ENCODE results near the gene ZNF780A. TPM values are rescaled to one million over a fixed set of nuclear protein-coding genes. Genes with fewer than 3 reads are reported as not detected.

The ZNF780A gene
- total and polyA plus RNA-seq, 2 experiments from 2014 or later: 3.9 to 7.2 TPM

DNA sequence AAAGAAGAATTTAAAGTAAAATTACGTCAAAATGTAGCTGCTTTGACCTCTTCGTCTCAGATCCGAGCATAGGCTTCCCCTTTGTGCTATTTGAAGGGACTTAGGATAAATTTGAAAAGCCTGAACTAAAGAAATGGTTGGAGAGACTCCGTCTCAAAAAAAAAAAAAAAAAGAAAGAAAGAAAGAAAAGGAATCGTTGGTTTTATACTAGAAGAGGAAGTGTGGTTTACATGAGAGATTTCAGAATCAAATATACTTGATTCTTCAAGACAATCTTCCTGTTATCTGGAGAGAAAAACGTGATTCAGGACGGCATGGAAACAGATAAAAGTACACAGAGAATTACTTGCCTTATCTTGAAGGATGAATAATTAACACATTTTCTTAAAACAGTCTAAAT is 34.2 kb downstream of the ZNF780A start:
- Histone ChIP-seq H3K27ac (peak overlapping the region; percentile 54; the same call in 1 of the 2 replicates), H3K79me2 (ENCODE audit: insufficient read depth) (peaks cover 50% of the 10 kb centered on the region), H3F3A (ENCODE audit: insufficient read depth) (no peaks in the 10 kb centered on the region), H3K27me3 (replicated peaks; ENCODE audit: insufficient read depth) (no peaks in the 10 kb centered on the region), H3K4me1 (ENCODE audit: insufficient read depth) (peaks cover 14% of the 10 kb centered on the region), H3K4me2 (ENCODE audit: unreplicated experiment) (peak overlapping the region; percentile 88), H2AFZ (peak overlapping the region; percentile 99), H3K9ac (peak overlapping the region; percentile 80), H3K4me3 (peak overlapping the region; percentile 99), H3K9me2 (ENCODE audit: insufficient read depth) (no peaks in the 10 kb centered on the region; the same call in 1 of the 2 replicates), H3K9me3 (ENCODE audit: low read depth) (no peaks in the 10 kb centered on the region), H3K36me3 (ENCODE audit: low read depth) (no peaks in the 10 kb centered on the region), H4K20me1 (ENCODE audit: insufficient read depth) (no peaks in the 10 kb centered on the region)
- TF ChIP-seq EZH2phosphoT487 (IDR thresholded peaks at IDR 0.05; ENCODE audit: insufficient read depth, low read depth) (no peak), EZH2 (IDR thresholded peaks at IDR 0.05; ENCODE audit: insufficient read depth, poor library complexity, severe bottlenecking) (no peak)
- no peak for DNase-seq
- WGBS, 2 experiments (ENCODE audit: low coverage in 1 of 2, low lambda C conversion rate in 2 of 2, missing lambda C conversion rate in 2 of 2): 8 to 11% methylated on average over 7 of the region's 7 CpGs
- in situ Hi-C loops (cut with MboI): no loop called here

DNA sequence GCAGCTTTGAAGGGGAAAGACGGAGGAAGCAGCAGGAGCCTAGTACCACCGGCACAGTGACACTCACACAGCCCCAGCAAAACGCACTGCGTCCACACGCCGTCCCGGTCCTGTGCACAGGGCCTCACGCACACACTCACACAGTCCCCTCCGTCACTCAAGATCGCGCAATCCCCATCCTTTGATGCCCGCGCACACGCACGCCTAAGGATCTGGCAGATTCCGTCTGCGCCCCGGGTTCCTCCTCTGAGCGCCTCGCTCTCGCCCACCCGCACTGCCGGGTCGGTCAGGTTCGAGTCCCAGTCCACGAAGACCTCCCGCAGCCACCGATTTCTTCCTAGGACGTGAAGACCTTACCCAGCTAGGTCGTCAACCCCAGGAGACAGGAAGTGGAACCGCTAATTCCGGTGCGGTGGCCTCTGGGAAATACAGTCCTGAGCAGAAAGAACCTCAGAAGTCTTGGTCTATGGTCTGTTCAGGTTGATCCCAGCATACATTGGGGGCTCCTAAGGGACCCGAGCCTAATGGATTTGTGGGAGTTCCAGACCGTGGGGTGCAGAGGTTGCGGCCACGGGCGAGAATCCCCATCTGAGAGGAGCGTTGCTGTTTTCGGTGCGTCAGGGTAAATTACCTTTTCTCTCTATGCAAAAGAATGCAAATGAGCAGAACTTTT is 34.8 kb downstream of the ZNF780A start, which contains the start of gene ZNF780B:
Gene ZNF780B, minus strand, starts transcription at position 400 of the 673 bp plus-strand sequence. CDS start 5,899 bp downstream, outside the sequence.
- in situ Hi-C loops (cut with MboI): no loop called here
- TF ChIP-seq EZH2 (IDR thresholded peaks at IDR 0.05; ENCODE audit: insufficient read depth, poor library complexity, severe bottlenecking): no peak
- no peak for TF ChIP-seq EZH2phosphoT487 (IDR thresholded peaks at IDR 0.05; ENCODE audit: insufficient read depth, low read depth)
- Histone ChIP-seq H3K27me3 (replicated peaks; ENCODE audit: insufficient read depth) (no peaks in the 10 kb centered on the region), H3K9ac (peak within 1 kb of the TSS; percentile 80), H3K9me2 (ENCODE audit: insufficient read depth) (no peaks in the 10 kb centered on the region; the same call in 1 of the 2 replicates), H3K36me3 (ENCODE audit: low read depth) (no peaks in the 10 kb centered on the region), H3K9me3 (ENCODE audit: low read depth) (no peaks in the 10 kb centered on the region), H3K4me1 (ENCODE audit: insufficient read depth) (peaks cover 14% of the 10 kb centered on the region), H3K27ac (peak within 1 kb of the TSS; percentile 54), H3K4me2 (ENCODE audit: unreplicated experiment) (peak within 1 kb of the TSS; percentile 88), H3K79me2 (ENCODE audit: insufficient read depth) (peaks cover 56% of the 10 kb centered on the region), H3K4me3 (peak within 1 kb of the TSS; percentile 99), H2AFZ (peak within 1 kb of the TSS; percentile 99), H4K20me1 (ENCODE audit: insufficient read depth) (no peaks in the 10 kb centered on the region), H3F3A (ENCODE audit: insufficient read depth) (no peaks in the 10 kb centered on the region)
- whole genome bisulfite sequencing, 2 experiments (ENCODE audit: low coverage in 1 of 2, low lambda C conversion rate in 2 of 2, missing lambda C conversion rate in 2 of 2): 0 to 1% methylated on average over 39 to 40 of the region's 41 CpGs
- peak; percentile 73 for DNase-seq

DNA sequence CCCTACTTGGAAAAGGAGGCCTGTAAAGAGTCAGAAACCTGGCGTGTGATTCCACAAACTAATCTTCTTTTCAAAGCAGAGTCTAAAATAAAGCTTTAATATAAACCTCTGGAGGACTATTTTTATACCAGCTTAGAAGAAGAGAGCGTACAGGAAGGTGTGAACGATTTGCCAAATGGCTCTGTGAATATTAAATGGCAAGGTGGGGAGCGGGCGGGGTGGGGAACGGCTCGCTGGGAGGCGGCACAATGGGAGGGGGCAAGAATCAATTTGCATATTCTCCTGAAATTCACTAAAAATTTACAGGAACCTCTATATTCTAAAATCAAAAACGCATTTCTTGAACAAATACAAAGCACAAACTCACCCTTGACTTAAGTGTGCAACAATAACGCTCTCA is 35.7 kb downstream of the ZNF780A start:
- peak overlapping the region; percentile 80 for H3K9ac ChIP-seq
- peaks cover 65% of the 10 kb centered on the region for H3K79me2 ChIP-seq (ENCODE audit: insufficient read depth)

DNA sequence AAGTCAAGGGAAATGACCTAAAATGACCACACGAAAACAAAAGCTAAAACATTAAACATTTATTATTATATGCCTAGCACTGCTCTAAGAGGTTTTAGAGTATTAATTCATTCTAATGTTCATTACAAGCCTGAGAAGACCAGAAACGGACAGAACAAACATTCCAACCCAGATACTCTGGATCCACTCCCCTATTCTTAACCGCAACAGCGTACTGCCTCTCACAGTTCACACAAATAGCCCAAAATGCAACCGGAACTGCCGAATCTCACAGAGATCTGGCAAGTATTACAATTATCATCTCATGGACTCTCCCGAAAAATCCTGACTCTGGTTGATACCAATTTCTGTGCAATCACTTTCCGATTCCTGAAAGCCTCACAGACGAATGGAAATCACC is 36.1 kb downstream of the ZNF780A start:
- Histone ChIP-seq H3K9me2 (ENCODE audit: insufficient read depth) (no peaks in the 10 kb centered on the region; the same call in 1 of the 2 replicates), H2AFZ (no peak overlapping the region), H4K20me1 (ENCODE audit: insufficient read depth) (no peaks in the 10 kb centered on the region), H3K79me2 (ENCODE audit: insufficient read depth) (peaks cover 69% of the 10 kb centered on the region), H3F3A (ENCODE audit: insufficient read depth) (no peaks in the 10 kb centered on the region), H3K4me1 (ENCODE audit: insufficient read depth) (peaks cover 14% of the 10 kb centered on the region), H3K36me3 (ENCODE audit: low read depth) (no peaks in the 10 kb centered on the region), H3K9ac (no peak overlapping the region), H3K27me3 (replicated peaks; ENCODE audit: insufficient read depth) (no peaks in the 10 kb centered on the region), H3K4me3 (peak overlapping the region; percentile 99), H3K9me3 (ENCODE audit: low read depth) (no peaks in the 10 kb centered on the region), H3K27ac (no peak overlapping the region), H3K4me2 (ENCODE audit: unreplicated experiment) (peak overlapping the region; percentile 88)
- no peak for TF ChIP-seq EZH2 (IDR thresholded peaks at IDR 0.05; ENCODE audit: insufficient read depth, poor library complexity, severe bottlenecking)
- no peak for TF ChIP-seq EZH2phosphoT487 (IDR thresholded peaks at IDR 0.05; ENCODE audit: insufficient read depth, low read depth)
- WGBS, 2 experiments (ENCODE audit: low coverage in 1 of 2, low lambda C conversion rate in 2 of 2, missing lambda C conversion rate in 2 of 2): 95% methylated on average over 9 of the region's 9 CpGs
- in situ Hi-C loops (cut with MboI): no loop called here
- no peak for DNase-seq

More for the DNA sequence above, 35.7 kb downstream of the ZNF780A start:
- no peaks in the 10 kb centered on the region for H3K36me3 ChIP-seq (ENCODE audit: low read depth)
- H4K20me1 ChIP-seq (ENCODE audit: insufficient read depth): no peaks in the 10 kb centered on the region
- H3K4me1 ChIP-seq (ENCODE audit: insufficient read depth): peaks cover 14% of the 10 kb centered on the region
- H3K9me2 ChIP-seq (ENCODE audit: insufficient read depth): no peaks in the 10 kb centered on the region; the same call in 1 of the 2 replicates
- no peaks in the 10 kb centered on the region for H3K27me3 ChIP-seq (replicated peaks; ENCODE audit: insufficient read depth)
- TF ChIP-seq EZH2phosphoT487 (IDR thresholded peaks at IDR 0.05; ENCODE audit: insufficient read depth, low read depth) (no peak), EZH2 (IDR thresholded peaks at IDR 0.05; ENCODE audit: insufficient read depth, poor library complexity, severe bottlenecking) (no peak)
- peak overlapping the region; percentile 99 for H3K4me3 ChIP-seq
- no peaks in the 10 kb centered on the region for H3F3A ChIP-seq (ENCODE audit: insufficient read depth)
- peak overlapping the region; percentile 88 for H3K4me2 ChIP-seq (ENCODE audit: unreplicated experiment)
- DNase-seq: no peak
- WGBS, 2 experiments (ENCODE audit: low coverage in 1 of 2, low lambda C conversion rate in 2 of 2, missing lambda C conversion rate in 2 of 2): 53 to 54% methylated on average over 10 of the region's 10 CpGs
- peak overlapping the region; percentile 99 for H2AFZ ChIP-seq
- in situ Hi-C loops (cut with MboI): no loop called here
- no peak overlapping the region for H3K27ac ChIP-seq
- H3K9me3 ChIP-seq (ENCODE audit: low read depth): no peaks in the 10 kb centered on the region

Measured in GM23248 (cell line).